K562 (cell line): Measurements from ENCODE around the gene MLLT11. TPM values are rescaled to one million over a fixed set of nuclear protein-coding genes. Genes with fewer than 3 reads are reported as not detected.
A peak's percentile ranks its signal among the peaks of the same experiment; 100 is the strongest.

ENCODE experiments used
- ARID1B ChIP-seq: fragments of 450-650 bp; IDR thresholded peaks from 2 replicates; pipeline ENCODE4 v1.6.1; 2016; ENCODE audit warnings: antibody characterized with exemption, mild to moderate bottlenecking, inconsistent platforms
- ARID4B ChIP-seq: sonication (generic); formaldehyde crosslinking; IDR thresholded peaks from 2 replicates; pipeline ENCODE4 v1.8.0; 2022; ENCODE audit warnings: mild to moderate bottlenecking, missing genetic modification reagents
- ATF7 ChIP-seq: fragments of 450-650 bp; IDR thresholded peaks from 2 replicates; pipeline ENCODE4 v1.7.1; 2014; ENCODE audit warnings: mild to moderate bottlenecking, moderate library complexity
- CBX3 ChIP-seq, 2 experiments: IDR thresholded peaks; 1 replicate in 1 of 2; 2 replicates in 1 of 2; pipeline ENCODE4 v1.6.1; 2012; ENCODE audit warnings: inconsistent platforms in 2 of 2, low read length in 2 of 2, borderline replicate concordance in 1 of 2, control low read depth in 1 of 2
- CREM ChIP-seq: IDR thresholded peaks from 2 replicates; pipeline ENCODE4 v1.6.1; 2014; ENCODE audit warnings: antibody characterized with exemption, low read depth
- CTCF ChIP-seq, 3 experiments: IDR thresholded peaks in 2 of 3; conservative IDR thresholded peaks in 1 of 3; 2 replicates each; pipeline ENCODE4 v1.5.1; 2011 to 2012; ENCODE audit warnings: low read length in 3 of 3, mild to moderate bottlenecking in 3 of 3, control low read depth in 2 of 3, improper control_type of control experiment in 1 of 3, inconsistent platforms in 1 of 3, low read depth in 1 of 3, mixed read lengths in 1 of 3, moderate library complexity in 1 of 3; ENCODE audit not compliant: insufficient read depth in 2 of 3
- CXXC5 ChIP-seq: fragments of 250-450 bp; sonication (Bioruptor Pico); IDR thresholded peaks from 2 replicates; pipeline ENCODE4 v1.8.0; 2022; ENCODE audit warnings: inconsistent platforms, mild to moderate bottlenecking, moderate library complexity
- ELK3 ChIP-seq: fragments of 450-650 bp; formaldehyde crosslinking; IDR thresholded peaks from 2 replicates; pipeline ENCODE4 v1.4.0; 2020; ENCODE audit warnings: mild to moderate bottlenecking
- FOXJ2 ChIP-seq: fragments of 200-800 bp; sonication (Bioruptor generic); IDR thresholded peaks from 2 replicates; pipeline ENCODE4 v1.6.1; 2016; ENCODE audit warnings: missing genetic modification characterization, missing compliant biosample characterization
- FOXK2 ChIP-seq, 2 experiments: fragments of 450-650 bp; IDR thresholded peaks in 1 of 2; conservative IDR thresholded peaks in 1 of 2; 2 replicates each; pipeline ENCODE4 v1.6.1; 2016; ENCODE audit warnings: low read depth in 2 of 2, mild to moderate bottlenecking in 1 of 2
- JUND ChIP-seq, 2 experiments: IDR thresholded peaks; 2 replicates in 1 of 2; 3 replicates in 1 of 2; pipeline ENCODE4 v1.6.1; 2011; ENCODE audit warnings: borderline replicate concordance in 2 of 2, low read depth in 2 of 2, low read length in 2 of 2, improper control_type of control experiment in 1 of 2, missing biosample characterization in 1 of 2, missing genetic modification characterization in 1 of 2, missing genetic modification reagents in 1 of 2
- MYC ChIP-seq, 2 experiments: fragments of 250-450 bp in 1 of 2; sonication (Bioruptor Pico) in 1 of 2; IDR thresholded peaks; 2 replicates each; pipeline versions ENCODE4 v1.5.1 to v1.6.1; 2012 to 2021; ENCODE audit warnings: low read depth in 2 of 2, borderline replicate concordance in 1 of 2, improper control_type of control experiment in 1 of 2, low read length in 1 of 2, mild to moderate bottlenecking in 1 of 2, moderate library complexity in 1 of 2
- PHF21A ChIP-seq: fragments of 450-650 bp; IDR thresholded peaks from 2 replicates; pipeline ENCODE4 v1.6.1; 2017; ENCODE audit warnings: low read depth, borderline replicate concordance
- RAD21 ChIP-seq, 2 experiments: fragments of 250-450 bp in 1 of 2; fragments of 450-650 bp in 1 of 2; sonication (Bioruptor Pico) in 1 of 2; formaldehyde crosslinking in 1 of 2; IDR thresholded peaks in 1 of 2; conservative IDR thresholded peaks in 1 of 2; 2 replicates each; pipeline versions ENCODE4 v1.4.0 to v1.8.0; 2020 to 2022; ENCODE audit warnings: mild to moderate bottlenecking in 2 of 2, moderate library complexity in 1 of 2
- SMARCA4 ChIP-seq: fragments of 450-650 bp; IDR thresholded peaks from 2 replicates; pipeline ENCODE4 v1.6.1; 2016
- ZNF124 ChIP-seq: sonication (generic); formaldehyde crosslinking; IDR thresholded peaks from 2 replicates; pipeline ENCODE4 v1.8.1; 2022; ENCODE audit warnings: missing genetic modification reagents
- ZNF639 ChIP-seq, 2 experiments: fragments of 200-800 bp in 1 of 2; sonication (Bioruptor generic) in 1 of 2; sonication (generic) in 1 of 2; formaldehyde crosslinking in 1 of 2; IDR thresholded peaks in 1 of 2; conservative IDR thresholded peaks in 1 of 2; 2 replicates each; pipeline versions ENCODE4 v1.5.0 to v1.6.1; 2016 to 2020; ENCODE audit warnings: missing compliant biosample characterization in 1 of 2, missing genetic modification characterization in 1 of 2, missing genetic modification reagents in 1 of 2
- polyA plus RNA-seq, 8 experiments: library from polyadenylated mRNA; depleted of rRNA in 4 of 8; stranded (reverse) in 5 of 8; unstranded in 3 of 8; fragments of >200 nt; fragmentation: Nextera tagmentation in 2 of 8; fragmentation: Illumina TruSeq in 1 of 8; extraction: Ambion mirVana in 2 of 8; extraction: Trizol in 1 of 8; gene quantifications; 2 replicates each; pipeline versions ENCODE4 v1.2.1 to v1.2.3, GENCODE V29; 2011 to 2014; ENCODE audit warnings: inconsistent platforms in 1 of 8, missing spikeins in 1 of 8
- total RNA-seq, 7 experiments: library from RNA; depleted of rRNA in 6 of 7; stranded (reverse); fragments of >200 nt in 6 of 7; fragmentation: Illumina TruSeq in 2 of 7; extraction: Trizol in 2 of 7; gene quantifications; 2 replicates each; pipeline versions ENCODE4 v1.2.1 to v1.2.3, GENCODE V29; 2011 to 2021; ENCODE audit warnings: low replicate concordance in 1 of 7

Gene MLLT11
- total and polyA plus RNA-seq, 9 of the 15 experiments (the other 6 are each of a cell fraction or from before 2014, with no cell fraction given): 12.1 to 91.0 (median 22.0) TPM

- no peak for TF ChIP-seq ELK3 (CRISPR knock-in tag)
- TF ChIP-seq RAD21 (CRISPR knock-in tag; conservative IDR thresholded peaks at IDR 0.05 in 1 of 2, IDR thresholded peaks at IDR 0.05 in 1 of 2): peak; percentile 20 to 52; a peak in 2 of 4 replicates
- TF ChIP-seq MYC (IDR thresholded peaks at IDR 0.05; ENCODE audit: low read depth, low read length): peak; percentile 61; the same call in 1 of the 2 replicates
- no peak for TF ChIP-seq MYC (CRISPR knock-in tag; IDR thresholded peaks at IDR 0.05; ENCODE audit: borderline replicate concordance, low read depth)
- TF ChIP-seq FOXJ2 (tag): 0 out of 2 replicates have a peak, but pooled peaks have one; percentile 24
- peak; percentile 37; the same call in 1 of the 2 replicates for TF ChIP-seq CREM
- peak in 2 of 3 experiments; percentile 26 to 51; a peak in 4 of 6 replicates for TF ChIP-seq CTCF (IDR thresholded peaks at IDR 0.05 in 2 of 3, conservative IDR thresholded peaks at IDR 0.05 in 1 of 3; ENCODE audit: insufficient read depth in 2 of 3, low read depth in 1 of 3, low read length in 3 of 3)
- 0 out of 2 replicates have a peak, but pooled peaks have one; percentile 7 for TF ChIP-seq CXXC5 (CRISPR knock-in tag)
- TF ChIP-seq ZNF639 (CRISPR knock-in tag; conservative IDR thresholded peaks at IDR 0.05 in 1 of 2, IDR thresholded peaks at IDR 0.05 in 1 of 2): 0 out of 4 replicates have a peak, but pooled peaks of 1 of the 2 experiments have one; percentile 27
- TF ChIP-seq JUND (IDR thresholded peaks at IDR 0.05; ENCODE audit: borderline replicate concordance, low read depth, low read length): peak; percentile 42; the same call in 1 of the 2 replicates
- no peak; the same call in 2 of the 3 replicates for TF ChIP-seq JUND (tag; IDR thresholded peaks at IDR 0.05; ENCODE audit: borderline replicate concordance, low read depth, low read length)
- TF ChIP-seq ARID4B (CRISPR knock-in tag): no peak
- TF ChIP-seq SMARCA4: peak; percentile 42; the same call in 1 of the 2 replicates
- TF ChIP-seq CBX3 (IDR thresholded peaks at IDR 0.05; ENCODE audit: borderline replicate concordance in 1 of 2, low read length in 2 of 2): peak in 1 of 2 experiments; percentile 32; a peak in 1 of 3 replicates
- TF ChIP-seq ATF7: peak; percentile 43; the same call in 1 of the 2 replicates
- TF ChIP-seq PHF21A: no peak
- TF ChIP-seq ARID1B: peak; percentile 48; the same call in 1 of the 2 replicates
- no peak for TF ChIP-seq ZNF124 (CRISPR knock-in tag)
- peak; percentile 92 to 95 for TF ChIP-seq FOXK2 (conservative IDR thresholded peaks at IDR 0.05 in 1 of 2, IDR thresholded peaks at IDR 0.05 in 1 of 2; ENCODE audit: low read depth in 2 of 2)
Measured at GRCh38 chr1:151013518-151013917, 46.7 kb upstream of the MLLT11 start (continued).
